OCI-LY7 (cell line): ENCODE results near the gene VAV1. TPM values are rescaled to one million over a fixed set of nuclear protein-coding genes. Genes with fewer than 3 reads are reported as not detected.
A peak's percentile ranks its signal among the peaks of the same experiment; 100 is the strongest.

Source experiments
- BruUV-seq: library from RNA; stranded (reverse); fragments of 400-500 nt; replicated peaks from 2 replicates; lab custom pipeline; 2021; lab: Mats Ljungman, UMichigan
- CTCF ChIA-PET: fragments of 300-600 bp; sonication (Branson Sonifier 250); formaldehyde crosslinking; loops from one replicate; lab custom pipeline; 2022; ENCODE audit warnings: antibody characterized with exemption; ENCODE audit not compliant: unreplicated experiment; lab: Charles Lee
- POLR2A ChIA-PET: fragments of 300-600 bp; sonication (Branson Sonifier 250); formaldehyde crosslinking; loops from one replicate; lab custom pipeline; 2022; ENCODE audit warnings: antibody characterized with exemption; lab: Charles Lee
- DNase-seq: peaks from one replicate; pipeline ENCODE4 v3.0.0-alpha.2; 2015; ENCODE audit warnings: low spot score
- H2AFZ ChIP-seq: fragments of 200-600 bp; sonication (generic), shearing (Covaris generic); 2 replicates; pipeline ENCODE4 v1.6.1; 2014; ENCODE audit warnings: mild to moderate bottlenecking, antibody characterized with exemption, low read length, moderate library complexity
- H3K27ac ChIP-seq: fragments of 200-600 bp; sonication (generic); 2 replicates; pipeline ENCODE4 v1.5.1; 2014; ENCODE audit warnings: mixed run types, low read depth, mild to moderate bottlenecking, moderate library complexity, low read length, inconsistent platforms; ENCODE audit not compliant: poor library complexity, severe bottlenecking
- H3K36me3 ChIP-seq: fragments of 200-600 bp; sonication (generic); 2 replicates; pipeline ENCODE4 v1.6.1; 2014; ENCODE audit warnings: mild to moderate bottlenecking, antibody characterized with exemption, low read length, moderate library complexity, mixed read lengths; ENCODE audit not compliant: insufficient read depth
- H3K4me1 ChIP-seq: fragments of 200-600 bp; sonication (generic); 2 replicates; pipeline ENCODE4 v1.5.1; 2014; ENCODE audit warnings: mild to moderate bottlenecking, low read length; ENCODE audit not compliant: insufficient read depth, poor library complexity, severe bottlenecking
- H3K4me2 ChIP-seq: fragments of 200-600 bp; sonication (generic); 2 replicates; pipeline ENCODE4 v1.6.1; 2014; ENCODE audit warnings: mild to moderate bottlenecking, low read length
- H3K4me3 ChIP-seq: fragments of 200-600 bp; sonication (generic); 2 replicates; pipeline ENCODE4 v1.5.1; 2014; ENCODE audit warnings: mild to moderate bottlenecking, low read depth, low read length; ENCODE audit not compliant: poor library complexity, severe bottlenecking
- H3K79me2 ChIP-seq: fragments of 200-600 bp; sonication (generic); 2 replicates; pipeline ENCODE4 v1.6.1; 2016; ENCODE audit warnings: low read depth, mild to moderate bottlenecking, low read length, moderate library complexity, mixed read lengths; ENCODE audit not compliant: insufficient read depth
- H3K9me2 ChIP-seq: fragments of 200-600 bp; sonication (generic); 2 replicates; pipeline ENCODE4 v1.6.1; 2016; ENCODE audit warnings: mild to moderate bottlenecking, low read length, mixed read lengths; ENCODE audit not compliant: insufficient read depth
- H3K9me3 ChIP-seq: fragments of 200-600 bp; sonication (generic); 2 replicates; pipeline ENCODE4 v1.6.1; 2014; ENCODE audit warnings: mild to moderate bottlenecking, mixed run types, low read length, mixed read lengths
- H4K20me1 ChIP-seq: fragments of 200-600 bp; sonication (generic); 2 replicates; pipeline ENCODE4 v1.6.1; 2014; ENCODE audit warnings: mild to moderate bottlenecking, antibody characterized with exemption, low read length, moderate library complexity, mixed read lengths; ENCODE audit not compliant: insufficient read depth
- EZH2phosphoT487 ChIP-seq: fragments of 200-600 bp; sonication (generic); IDR thresholded peaks from 2 replicates; pipeline ENCODE4 v1.6.1; 2018; ENCODE audit warnings: low read depth, borderline replicate concordance, mild to moderate bottlenecking, mixed run types, antibody characterized with exemption, low read length, moderate library complexity, mixed read lengths
- intact Hi-C: fragments of 100-400 bp; cut with micrococcal nuclease; formaldehyde crosslinking; loops from one replicate; pipeline ENCODE4 v1.10.0; 2022; ENCODE audit not compliant: unreplicated experiment
- total RNA-seq, 2 experiments: library from RNA; depleted of rRNA in 1 of 2; stranded (reverse); fragments of >200 nt in 1 of 2; shearing (Covaris generic) in 1 of 2; gene quantifications; 2 replicates each; pipeline ENCODE4 v1.2.3, GENCODE V29; 2014 to 2022
- TF ChIP-seq, protein P1 (sequence below): fragments of 200-600 bp; sonication (generic); conservative IDR thresholded peaks from 2 replicates; pipeline ENCODE4 v1.5.1; 2014; ENCODE audit warnings: mild to moderate bottlenecking, antibody characterized with exemption, low read length, moderate library complexity, mixed read lengths

VAV1 gene
- total RNA-seq, 2 experiments from 2014 or later, result 90.7 to 107 TPM

DNA sequence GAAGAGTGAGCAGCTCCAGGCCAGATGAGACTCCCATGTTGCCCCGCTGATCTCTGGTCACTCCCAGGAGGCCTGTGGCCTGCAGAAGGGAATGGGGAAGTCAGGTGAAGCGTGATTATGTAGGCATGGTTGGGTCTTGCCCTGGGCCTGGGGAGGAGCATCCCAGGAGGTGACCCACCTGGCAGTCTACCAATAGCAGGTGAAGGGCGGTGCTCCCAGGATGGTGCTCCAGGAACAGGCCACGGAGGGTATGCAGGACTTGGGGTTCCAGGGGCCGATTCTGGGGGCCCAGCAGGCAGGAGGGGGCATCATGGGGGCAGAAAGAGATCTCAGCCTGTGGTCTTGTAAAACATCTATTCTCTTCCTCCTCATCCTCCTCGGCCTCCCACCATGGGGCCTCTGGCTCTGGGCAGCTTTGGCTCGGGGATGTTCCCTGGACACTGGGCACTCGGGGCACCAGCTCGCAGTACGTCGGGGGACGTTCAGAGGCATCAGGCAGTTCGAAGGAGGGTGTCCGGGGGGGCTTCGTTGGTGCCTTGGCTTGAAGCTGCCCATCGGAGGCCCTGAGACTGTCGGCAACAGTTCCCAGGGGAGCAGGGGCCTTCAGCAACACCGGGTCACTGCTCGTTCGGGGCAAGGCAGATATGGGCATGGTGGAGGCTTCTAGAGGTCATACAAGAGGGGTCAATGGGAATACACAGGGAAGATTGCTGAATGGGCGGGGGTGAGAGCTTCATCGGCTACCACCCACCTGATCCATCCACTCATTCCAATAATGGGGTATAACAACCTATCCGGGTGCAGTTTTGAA lies 17.6 kb upstream of the VAV1 start:
- no peak overlapping the region for H3K4me2 ChIP-seq
- no peak overlapping the region for H3K27ac ChIP-seq
- DNase-seq, result no peak
- H3K36me3 ChIP-seq, result peaks cover 22% of the 10 kb centered on the region
- no peak overlapping the region for H3K4me3 ChIP-seq
- TF ChIP-seq, protein P1, sequence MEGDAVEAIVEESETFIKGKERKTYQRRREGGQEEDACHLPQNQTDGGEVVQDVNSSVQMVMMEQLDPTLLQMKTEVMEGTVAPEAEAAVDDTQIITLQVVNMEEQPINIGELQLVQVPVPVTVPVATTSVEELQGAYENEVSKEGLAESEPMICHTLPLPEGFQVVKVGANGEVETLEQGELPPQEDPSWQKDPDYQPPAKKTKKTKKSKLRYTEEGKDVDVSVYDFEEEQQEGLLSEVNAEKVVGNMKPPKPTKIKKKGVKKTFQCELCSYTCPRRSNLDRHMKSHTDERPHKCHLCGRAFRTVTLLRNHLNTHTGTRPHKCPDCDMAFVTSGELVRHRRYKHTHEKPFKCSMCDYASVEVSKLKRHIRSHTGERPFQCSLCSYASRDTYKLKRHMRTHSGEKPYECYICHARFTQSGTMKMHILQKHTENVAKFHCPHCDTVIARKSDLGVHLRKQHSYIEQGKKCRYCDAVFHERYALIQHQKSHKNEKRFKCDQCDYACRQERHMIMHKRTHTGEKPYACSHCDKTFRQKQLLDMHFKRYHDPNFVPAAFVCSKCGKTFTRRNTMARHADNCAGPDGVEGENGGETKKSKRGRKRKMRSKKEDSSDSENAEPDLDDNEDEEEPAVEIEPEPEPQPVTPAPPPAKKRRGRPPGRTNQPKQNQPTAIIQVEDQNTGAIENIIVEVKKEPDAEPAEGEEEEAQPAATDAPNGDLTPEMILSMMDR, result no peak
- TF ChIP-seq EZH2phosphoT487, result no peak
- POLR2A ChIA-PET, result no interaction called here
- CTCF ChIA-PET, result no interaction called here
- BruUV-seq, result no TSS peak
- intact Hi-C loops, result no loop called here
- no peaks in the 10 kb centered on the region for H3K9me3 ChIP-seq
- H2AFZ ChIP-seq, result no peak overlapping the region
- no peaks in the 10 kb centered on the region for H4K20me1 ChIP-seq
- H3K4me1 ChIP-seq, result peaks cover 12% of the 10 kb centered on the region
- H3K9me2 ChIP-seq, result no peaks in the 10 kb centered on the region
- H3K79me2 ChIP-seq, result no peaks in the 10 kb centered on the region

DNA sequence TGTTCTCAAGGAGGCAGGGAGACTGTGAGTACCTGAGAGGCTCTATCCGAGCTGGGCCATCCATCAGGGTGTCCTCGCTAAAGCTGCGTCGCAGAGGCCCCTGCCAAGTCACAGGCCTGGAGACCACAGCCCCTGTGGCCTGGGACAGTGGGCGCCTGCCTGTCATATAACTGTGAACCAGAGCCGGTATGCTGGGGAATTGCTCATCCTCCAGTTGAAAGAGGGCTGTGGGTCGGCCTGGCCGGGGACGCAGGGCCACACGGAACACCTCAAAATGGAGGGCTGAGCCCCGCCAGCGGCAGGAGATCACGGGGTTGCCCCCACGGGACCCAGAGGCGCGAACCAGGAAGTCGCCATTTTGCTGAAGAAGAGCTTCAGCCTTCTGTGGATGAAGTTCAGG lies 11.9 kb upstream of the VAV1 start:
- Histone ChIP-seq H3K4me2 (no peak overlapping the region), H3K9me3 (peaks cover 10% of the 10 kb centered on the region; the same call in 1 of the 2 replicates), H3K27ac (no peak overlapping the region), H3K4me3 (no peak overlapping the region), H2AFZ (peak overlapping the region; percentile 0; the same call in 1 of the 2 replicates), H4K20me1 (no peaks in the 10 kb centered on the region), H3K4me1 (peaks cover 1% of the 10 kb centered on the region), H3K36me3 (peaks cover 6% of the 10 kb centered on the region; the same call in 1 of the 2 replicates), H3K79me2 (no peaks in the 10 kb centered on the region), H3K9me2 (no peaks in the 10 kb centered on the region)
- POLR2A ChIA-PET, result no interaction called here
- intact Hi-C loops, result no loop called here
- CTCF ChIA-PET, result no interaction called here
- TF ChIP-seq, protein P1, result no peak
- no peak for TF ChIP-seq EZH2phosphoT487
- no peak for DNase-seq
- BruUV-seq, result no TSS peak
